Measurements from ENCODE around the gene MAP1A. TPM values are rescaled to one million over a fixed set of nuclear protein-coding genes. Genes with fewer than 3 reads are reported as not detected.

The MAP1A gene
- total RNA-seq, 2 donors from 2014 or later: 6.2 to 21.9 TPM

GRCh38 chr15:43544266-43544665, 26.9 kb downstream of the MAP1A start:
- Histone ChIP-seq H3K27ac (no peak overlapping the region), H3K27me3 (replicated peaks; ENCODE audit: insufficient read depth) (no peaks in the 10 kb centered on the region), H3K36me3 (no peaks in the 10 kb centered on the region), H3K4me3 (no peak overlapping the region), H3K9me3 (no peaks in the 10 kb centered on the region), H3K4me1 (replicated peaks) (no peaks in the 10 kb centered on the region)
- TF ChIP-seq POLR2AphosphoS5 (IDR thresholded peaks at IDR 0.05) (no peak), POLR2A (IDR thresholded peaks at IDR 0.05) (no peak), CTCF (IDR thresholded peaks at IDR 0.05) (no peak)
- DNase-seq (ENCODE audit: low spot score): no peak
- intact Hi-C loops (cut with DNase I): no loop called here

DNA sequence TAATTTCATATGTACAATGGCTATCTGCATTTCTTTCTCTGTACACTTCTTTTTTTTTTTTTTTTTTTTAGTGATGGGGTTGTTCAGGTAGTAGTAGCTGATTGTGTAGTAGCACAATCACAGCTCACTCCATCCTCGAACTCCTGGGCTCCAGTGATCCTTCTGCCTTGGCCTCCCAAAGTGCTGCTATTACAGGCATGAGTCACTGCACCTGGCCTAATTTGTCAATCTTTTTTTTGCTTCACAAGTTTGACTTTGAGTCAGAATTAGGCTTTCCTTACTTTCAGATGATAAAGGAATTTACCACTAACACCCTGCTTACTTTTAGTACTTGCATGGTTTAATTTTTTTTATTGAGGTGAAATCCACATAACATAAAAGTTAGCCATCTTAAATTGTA, 28.0 kb downstream of the MAP1A start:
- no peak for DNase-seq (ENCODE audit: low spot score)
- TF ChIP-seq POLR2AphosphoS5 (IDR thresholded peaks at IDR 0.05) (no peak), POLR2A (IDR thresholded peaks at IDR 0.05) (no peak), CTCF (IDR thresholded peaks at IDR 0.05) (no peak)
- intact Hi-C loops (cut with DNase I): no loop called here
- H3K36me3 ChIP-seq: no peaks in the 10 kb centered on the region
- no peaks in the 10 kb centered on the region for H3K4me1 ChIP-seq (replicated peaks)
- no peak overlapping the region for H3K4me3 ChIP-seq
- no peaks in the 10 kb centered on the region for H3K9me3 ChIP-seq
- no peaks in the 10 kb centered on the region for H3K27me3 ChIP-seq (replicated peaks; ENCODE audit: insufficient read depth)
- 93% methylated on average over 1 of the region's 1 CpG for WGBS
- H3K27ac ChIP-seq: no peak overlapping the region

GRCh38 chr15:43547539-43547938, 30.1 kb downstream of the MAP1A start:
- no peaks in the 10 kb centered on the region for H3K27me3 ChIP-seq (replicated peaks; ENCODE audit: insufficient read depth)
- no peak for TF ChIP-seq POLR2AphosphoS5 (IDR thresholded peaks at IDR 0.05)
- TF ChIP-seq POLR2A (IDR thresholded peaks at IDR 0.05): no peak
- no peak for TF ChIP-seq CTCF (IDR thresholded peaks at IDR 0.05)
- no peak for DNase-seq (ENCODE audit: low spot score)
- no peaks in the 10 kb centered on the region for H3K4me1 ChIP-seq (replicated peaks)
- no peak overlapping the region for H3K4me3 ChIP-seq
- H3K36me3 ChIP-seq: no peaks in the 10 kb centered on the region
- WGBS: 100% methylated on average over 2 of the region's 2 CpGs
- no peak overlapping the region for H3K27ac ChIP-seq
- H3K9me3 ChIP-seq: no peaks in the 10 kb centered on the region
- intact Hi-C loops (cut with DNase I): no loop called here

GRCh38 chr15:43550527-43551363, 33.3 kb downstream of the MAP1A start:
- intact Hi-C loops (cut with DNase I): no loop called here
- Histone ChIP-seq H3K27ac (no peak overlapping the region), H3K4me3 (no peak overlapping the region), H3K9me3 (no peaks in the 10 kb centered on the region), H3K4me1 (replicated peaks) (no peaks in the 10 kb centered on the region), H3K36me3 (no peaks in the 10 kb centered on the region), H3K27me3 (replicated peaks; ENCODE audit: insufficient read depth) (no peaks in the 10 kb centered on the region)
- WGBS: 71% methylated on average over 10 of the region's 10 CpGs
- no peak for DNase-seq (ENCODE audit: low spot score)
- TF ChIP-seq POLR2AphosphoS5 (IDR thresholded peaks at IDR 0.05): no peak

GRCh38 chr15:43552256-43552655, 34.8 kb downstream of the MAP1A start:
- Histone ChIP-seq H3K27me3 (replicated peaks; ENCODE audit: insufficient read depth) (no peaks in the 10 kb centered on the region), H3K9me3 (no peaks in the 10 kb centered on the region), H3K4me1 (replicated peaks) (no peaks in the 10 kb centered on the region), H3K4me3 (no peak overlapping the region), H3K36me3 (no peaks in the 10 kb centered on the region), H3K27ac (no peak overlapping the region)
- intact Hi-C loops (cut with DNase I): no loop called here
- TF ChIP-seq POLR2AphosphoS5 (IDR thresholded peaks at IDR 0.05) (no peak), CTCF (IDR thresholded peaks at IDR 0.05) (no peak), POLR2A (IDR thresholded peaks at IDR 0.05) (no peak)
- WGBS: 97% methylated on average over 4 of the region's 4 CpGs
- DNase-seq (ENCODE audit: low spot score): no peak
